OCI-LY7 (cell line): ENCODE measurements around the gene GYG2. TPM values are rescaled to one million over a fixed set of nuclear protein-coding genes. Genes with fewer than 3 reads are reported as not detected.

Experiments
- BruUV-seq: library from RNA; stranded (reverse); fragments of 400-500 nt; replicated peaks from 2 replicates; lab custom pipeline; 2021; lab: Mats Ljungman, UMichigan
- CTCF ChIA-PET: fragments of 300-600 bp; sonication (Branson Sonifier 250); formaldehyde crosslinking; loops from one replicate; lab custom pipeline; 2022; ENCODE audit warnings: antibody characterized with exemption; ENCODE audit not compliant: unreplicated experiment; lab: Charles Lee
- POLR2A ChIA-PET: fragments of 300-600 bp; sonication (Branson Sonifier 250); formaldehyde crosslinking; loops from one replicate; lab custom pipeline; 2022; ENCODE audit warnings: antibody characterized with exemption; lab: Charles Lee
- DNase-seq: peaks from one replicate; pipeline ENCODE4 v3.0.0-alpha.2; 2015; ENCODE audit warnings: low spot score
- H2AFZ ChIP-seq: fragments of 200-600 bp; sonication (generic), shearing (Covaris generic); 2 replicates; pipeline ENCODE4 v1.6.1; 2014; ENCODE audit warnings: mild to moderate bottlenecking, antibody characterized with exemption, low read length, moderate library complexity
- H3K27ac ChIP-seq: fragments of 200-600 bp; sonication (generic); 2 replicates; pipeline ENCODE4 v1.5.1; 2014; ENCODE audit warnings: mixed run types, low read depth, mild to moderate bottlenecking, moderate library complexity, low read length, inconsistent platforms; ENCODE audit not compliant: poor library complexity, severe bottlenecking
- H3K36me3 ChIP-seq: fragments of 200-600 bp; sonication (generic); 2 replicates; pipeline ENCODE4 v1.6.1; 2014; ENCODE audit warnings: mild to moderate bottlenecking, antibody characterized with exemption, low read length, moderate library complexity, mixed read lengths; ENCODE audit not compliant: insufficient read depth
- H3K4me1 ChIP-seq: fragments of 200-600 bp; sonication (generic); 2 replicates; pipeline ENCODE4 v1.5.1; 2014; ENCODE audit warnings: mild to moderate bottlenecking, low read length; ENCODE audit not compliant: insufficient read depth, poor library complexity, severe bottlenecking
- H3K4me2 ChIP-seq: fragments of 200-600 bp; sonication (generic); 2 replicates; pipeline ENCODE4 v1.6.1; 2014; ENCODE audit warnings: mild to moderate bottlenecking, low read length
- H3K4me3 ChIP-seq: fragments of 200-600 bp; sonication (generic); 2 replicates; pipeline ENCODE4 v1.5.1; 2014; ENCODE audit warnings: mild to moderate bottlenecking, low read depth, low read length; ENCODE audit not compliant: poor library complexity, severe bottlenecking
- H3K79me2 ChIP-seq: fragments of 200-600 bp; sonication (generic); 2 replicates; pipeline ENCODE4 v1.6.1; 2016; ENCODE audit warnings: low read depth, mild to moderate bottlenecking, low read length, moderate library complexity, mixed read lengths; ENCODE audit not compliant: insufficient read depth
- H3K9me2 ChIP-seq: fragments of 200-600 bp; sonication (generic); 2 replicates; pipeline ENCODE4 v1.6.1; 2016; ENCODE audit warnings: mild to moderate bottlenecking, low read length, mixed read lengths; ENCODE audit not compliant: insufficient read depth
- H3K9me3 ChIP-seq: fragments of 200-600 bp; sonication (generic); 2 replicates; pipeline ENCODE4 v1.6.1; 2014; ENCODE audit warnings: mild to moderate bottlenecking, mixed run types, low read length, mixed read lengths
- H4K20me1 ChIP-seq: fragments of 200-600 bp; sonication (generic); 2 replicates; pipeline ENCODE4 v1.6.1; 2014; ENCODE audit warnings: mild to moderate bottlenecking, antibody characterized with exemption, low read length, moderate library complexity, mixed read lengths; ENCODE audit not compliant: insufficient read depth
- EZH2phosphoT487 ChIP-seq: fragments of 200-600 bp; sonication (generic); IDR thresholded peaks from 2 replicates; pipeline ENCODE4 v1.6.1; 2018; ENCODE audit warnings: low read depth, borderline replicate concordance, mild to moderate bottlenecking, mixed run types, antibody characterized with exemption, low read length, moderate library complexity, mixed read lengths
- intact Hi-C: fragments of 100-400 bp; cut with micrococcal nuclease; formaldehyde crosslinking; loops from one replicate; pipeline ENCODE4 v1.10.0; 2022; ENCODE audit not compliant: unreplicated experiment
- total RNA-seq, 2 experiments: library from RNA; depleted of rRNA in 1 of 2; stranded (reverse); fragments of >200 nt in 1 of 2; shearing (Covaris generic) in 1 of 2; gene quantifications; 2 replicates each; pipeline ENCODE4 v1.2.3, GENCODE V29; 2014 to 2022
- TF ChIP-seq, protein P1 (sequence below): fragments of 200-600 bp; sonication (generic); conservative IDR thresholded peaks from 2 replicates; pipeline ENCODE4 v1.5.1; 2014; ENCODE audit warnings: mild to moderate bottlenecking, antibody characterized with exemption, low read length, moderate library complexity, mixed read lengths

GYG2 gene
- total RNA-seq, 2 experiments from 2014 or later: not detected

DNA sequence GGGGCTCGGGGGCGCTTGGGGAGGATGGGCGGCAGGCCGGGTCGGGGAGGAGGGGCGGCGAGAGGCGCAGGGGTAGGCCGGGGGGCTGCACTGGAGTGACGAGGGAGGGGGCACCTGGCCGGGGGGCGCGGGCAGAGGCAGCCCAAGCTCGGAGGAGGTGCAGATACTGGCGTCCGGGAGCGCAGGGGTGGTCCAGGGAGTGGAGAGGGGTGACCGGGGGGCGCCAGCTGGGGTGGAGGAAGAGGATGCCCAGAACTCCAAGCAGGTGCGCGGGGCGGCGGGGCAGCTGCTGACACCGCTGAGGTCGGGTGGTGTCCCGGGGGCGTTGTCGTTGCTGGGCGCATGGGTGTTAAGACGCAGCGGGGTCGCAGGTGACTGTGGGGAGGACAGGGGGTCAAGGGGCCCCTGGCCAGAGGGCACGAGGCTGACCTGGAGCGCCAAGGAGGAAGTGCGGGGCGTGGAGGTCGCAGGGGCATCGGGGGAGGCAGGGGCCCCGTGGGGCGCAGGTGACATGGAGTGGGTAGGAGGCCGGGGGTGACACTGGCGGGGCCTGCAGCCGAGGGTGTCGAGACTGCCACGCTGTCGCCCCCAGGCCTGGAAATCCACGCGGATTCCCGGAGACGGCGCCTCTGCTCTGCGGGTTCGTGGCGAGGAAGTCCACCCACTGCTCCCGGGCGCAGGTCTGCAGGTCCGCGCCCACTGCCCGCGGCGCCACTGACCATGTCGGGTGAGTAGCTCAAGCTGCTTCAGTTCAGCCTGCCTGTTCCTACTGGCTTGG is 928 bp downstream of the GYG2 start:
- TF ChIP-seq EZH2phosphoT487: no peak
- TF ChIP-seq, protein P1, sequence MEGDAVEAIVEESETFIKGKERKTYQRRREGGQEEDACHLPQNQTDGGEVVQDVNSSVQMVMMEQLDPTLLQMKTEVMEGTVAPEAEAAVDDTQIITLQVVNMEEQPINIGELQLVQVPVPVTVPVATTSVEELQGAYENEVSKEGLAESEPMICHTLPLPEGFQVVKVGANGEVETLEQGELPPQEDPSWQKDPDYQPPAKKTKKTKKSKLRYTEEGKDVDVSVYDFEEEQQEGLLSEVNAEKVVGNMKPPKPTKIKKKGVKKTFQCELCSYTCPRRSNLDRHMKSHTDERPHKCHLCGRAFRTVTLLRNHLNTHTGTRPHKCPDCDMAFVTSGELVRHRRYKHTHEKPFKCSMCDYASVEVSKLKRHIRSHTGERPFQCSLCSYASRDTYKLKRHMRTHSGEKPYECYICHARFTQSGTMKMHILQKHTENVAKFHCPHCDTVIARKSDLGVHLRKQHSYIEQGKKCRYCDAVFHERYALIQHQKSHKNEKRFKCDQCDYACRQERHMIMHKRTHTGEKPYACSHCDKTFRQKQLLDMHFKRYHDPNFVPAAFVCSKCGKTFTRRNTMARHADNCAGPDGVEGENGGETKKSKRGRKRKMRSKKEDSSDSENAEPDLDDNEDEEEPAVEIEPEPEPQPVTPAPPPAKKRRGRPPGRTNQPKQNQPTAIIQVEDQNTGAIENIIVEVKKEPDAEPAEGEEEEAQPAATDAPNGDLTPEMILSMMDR: no peak
- intact Hi-C loops: no loop called here
- CTCF ChIA-PET: no interaction called here
- no peak for DNase-seq
- no peak overlapping the region for H2AFZ ChIP-seq
- no peak overlapping the region for H3K4me3 ChIP-seq
- H3K9me2 ChIP-seq: no peaks in the 10 kb centered on the region
- H3K9me3 ChIP-seq: no peaks in the 10 kb centered on the region
- POLR2A ChIA-PET: no interaction called here
- H3K4me2 ChIP-seq: no peak overlapping the region
- no peaks in the 10 kb centered on the region for H3K79me2 ChIP-seq
- no peaks in the 10 kb centered on the region for H3K4me1 ChIP-seq
- no TSS peak for BruUV-seq
- H3K27ac ChIP-seq: no peak overlapping the region
- no peaks in the 10 kb centered on the region for H3K36me3 ChIP-seq
- no peaks in the 10 kb centered on the region for H4K20me1 ChIP-seq

GRCh38 chrX:2831471-2832228 is 2.9 kb downstream of the GYG2 start:
- BruUV-seq: no TSS peak
- POLR2A ChIA-PET: no interaction called here
- no peak overlapping the region for H3K27ac ChIP-seq
- TF ChIP-seq, protein P1: no peak
- TF ChIP-seq EZH2phosphoT487: no peak
- H3K9me3 ChIP-seq: no peaks in the 10 kb centered on the region
- H2AFZ ChIP-seq: no peak overlapping the region
- no peak overlapping the region for H3K4me2 ChIP-seq
- intact Hi-C loops: no loop called here
- no peaks in the 10 kb centered on the region for H3K4me1 ChIP-seq
- no peaks in the 10 kb centered on the region for H3K79me2 ChIP-seq
- H4K20me1 ChIP-seq: no peaks in the 10 kb centered on the region
- H3K4me3 ChIP-seq: no peak overlapping the region
- no peaks in the 10 kb centered on the region for H3K9me2 ChIP-seq
- no peaks in the 10 kb centered on the region for H3K36me3 ChIP-seq
- no peak for DNase-seq
- CTCF ChIA-PET: no interaction called here

GRCh38 chrX:2837961-2838360 is 9.2 kb downstream of the GYG2 start:
- no peak overlapping the region for H3K27ac ChIP-seq
- CTCF ChIA-PET: no interaction called here
- no peak for DNase-seq
- no peaks in the 10 kb centered on the region for H3K36me3 ChIP-seq
- POLR2A ChIA-PET: no interaction called here
- no peaks in the 10 kb centered on the region for H4K20me1 ChIP-seq
- H2AFZ ChIP-seq: no peak overlapping the region
- H3K9me2 ChIP-seq: no peaks in the 10 kb centered on the region
- H3K79me2 ChIP-seq: no peaks in the 10 kb centered on the region
- intact Hi-C loops: no loop called here
- H3K4me2 ChIP-seq: no peak overlapping the region
- no TSS peak for BruUV-seq
- no peaks in the 10 kb centered on the region for H3K4me1 ChIP-seq
- no peaks in the 10 kb centered on the region for H3K9me3 ChIP-seq
- H3K4me3 ChIP-seq: no peak overlapping the region
- no peak for TF ChIP-seq EZH2phosphoT487
- TF ChIP-seq, protein P1: no peak
